ENCODE data around the gene MAST1.
A peak's percentile ranks its signal among the peaks of the same experiment; 100 is the strongest.

Gene MAST1

DNA sequence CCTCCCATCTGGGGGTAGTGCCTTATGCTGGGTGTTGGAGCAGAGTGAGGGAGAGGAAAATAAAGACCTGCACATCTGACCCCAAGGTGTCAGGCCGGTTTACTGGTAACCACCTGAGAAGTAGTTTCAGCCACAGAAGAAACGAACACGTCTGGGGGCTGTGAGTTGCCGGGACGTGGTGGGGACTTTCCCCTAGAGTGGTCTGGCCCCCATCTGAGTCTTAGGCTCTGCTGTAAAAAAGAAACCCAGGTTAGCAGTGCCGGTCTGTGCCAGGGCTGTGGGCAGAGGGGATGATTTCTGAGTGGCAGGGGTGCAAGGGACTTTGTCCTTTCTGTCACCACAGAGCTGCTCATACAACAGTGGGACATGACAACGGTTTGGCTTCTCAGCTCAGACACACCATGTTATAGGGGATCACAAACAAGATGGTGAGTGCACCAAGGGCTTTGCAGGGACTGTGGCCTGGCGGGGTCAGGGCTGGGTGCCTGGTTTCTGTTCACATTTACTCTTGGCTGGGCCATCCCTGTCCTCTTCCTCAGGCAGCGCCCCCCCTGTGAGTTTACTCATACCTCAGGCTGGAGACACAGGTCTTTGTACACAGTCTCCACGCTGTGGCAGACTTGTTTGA lies 61.7 kb downstream of the MAST1 start:
- Histone ChIP-seq H3K27me3 (ENCODE audit: insufficient read depth, poor library complexity, severe bottlenecking) (no peaks in the 10 kb centered on the region), H3K4me3 (ENCODE audit: severe bottlenecking) (no peak overlapping the region), H3K36me3 (ENCODE audit: low read depth) (no peaks in the 10 kb centered on the region), H3K9me3 (ENCODE audit: severe bottlenecking) (no peaks in the 10 kb centered on the region), H3K27ac (ENCODE audit: poor library complexity, severe bottlenecking) (no peak overlapping the region), H3K4me1 (ENCODE audit: insufficient read depth, poor library complexity, severe bottlenecking) (no peaks in the 10 kb centered on the region)
- TF ChIP-seq, protein P1, sequence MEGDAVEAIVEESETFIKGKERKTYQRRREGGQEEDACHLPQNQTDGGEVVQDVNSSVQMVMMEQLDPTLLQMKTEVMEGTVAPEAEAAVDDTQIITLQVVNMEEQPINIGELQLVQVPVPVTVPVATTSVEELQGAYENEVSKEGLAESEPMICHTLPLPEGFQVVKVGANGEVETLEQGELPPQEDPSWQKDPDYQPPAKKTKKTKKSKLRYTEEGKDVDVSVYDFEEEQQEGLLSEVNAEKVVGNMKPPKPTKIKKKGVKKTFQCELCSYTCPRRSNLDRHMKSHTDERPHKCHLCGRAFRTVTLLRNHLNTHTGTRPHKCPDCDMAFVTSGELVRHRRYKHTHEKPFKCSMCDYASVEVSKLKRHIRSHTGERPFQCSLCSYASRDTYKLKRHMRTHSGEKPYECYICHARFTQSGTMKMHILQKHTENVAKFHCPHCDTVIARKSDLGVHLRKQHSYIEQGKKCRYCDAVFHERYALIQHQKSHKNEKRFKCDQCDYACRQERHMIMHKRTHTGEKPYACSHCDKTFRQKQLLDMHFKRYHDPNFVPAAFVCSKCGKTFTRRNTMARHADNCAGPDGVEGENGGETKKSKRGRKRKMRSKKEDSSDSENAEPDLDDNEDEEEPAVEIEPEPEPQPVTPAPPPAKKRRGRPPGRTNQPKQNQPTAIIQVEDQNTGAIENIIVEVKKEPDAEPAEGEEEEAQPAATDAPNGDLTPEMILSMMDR (IDR thresholded peaks at IDR 0.05; ENCODE audit: poor library complexity, severe bottlenecking): no peak
- peak; percentile 17; the same call in 1 of the 3 replicates for ATAC-seq (ENCODE audit: low read depth)
- no peak for DNase-seq (ENCODE audit: low spot score)

- Histone ChIP-seq H3K4me1 (ENCODE audit: insufficient read depth, poor library complexity, severe bottlenecking) (no peaks in the 10 kb centered on the region), H3K27ac (ENCODE audit: poor library complexity, severe bottlenecking) (no peak overlapping the region), H3K36me3 (ENCODE audit: low read depth) (no peaks in the 10 kb centered on the region), H3K27me3 (ENCODE audit: insufficient read depth, poor library complexity, severe bottlenecking) (no peaks in the 10 kb centered on the region), H3K9me3 (ENCODE audit: severe bottlenecking) (no peaks in the 10 kb centered on the region), H3K4me3 (ENCODE audit: severe bottlenecking) (no peak overlapping the region)
- TF ChIP-seq, protein P1 (IDR thresholded peaks at IDR 0.05; ENCODE audit: poor library complexity, severe bottlenecking): no peak
- ATAC-seq (ENCODE audit: low read depth): no peak
- no peak for DNase-seq (ENCODE audit: low spot score)
Observed at GRCh38 chr19:12907166-12907565, 68.9 kb downstream of the MAST1 start.

GRCh38 chr19:12912571-12912970 lies 74.3 kb downstream of the MAST1 start:
- H3K4me3 ChIP-seq (ENCODE audit: severe bottlenecking): no peak overlapping the region
- DNase-seq (ENCODE audit: low spot score) (no peak), ATAC-seq (ENCODE audit: low read depth) (no peak)
- no peaks in the 10 kb centered on the region for H3K27me3 ChIP-seq (ENCODE audit: insufficient read depth, poor library complexity, severe bottlenecking)
- H3K36me3 ChIP-seq (ENCODE audit: low read depth): no peaks in the 10 kb centered on the region
- H3K27ac ChIP-seq (ENCODE audit: poor library complexity, severe bottlenecking): no peak overlapping the region
- H3K9me3 ChIP-seq (ENCODE audit: severe bottlenecking): no peaks in the 10 kb centered on the region
- no peaks in the 10 kb centered on the region for H3K4me1 ChIP-seq (ENCODE audit: insufficient read depth, poor library complexity, severe bottlenecking)
- TF ChIP-seq, protein P1 (IDR thresholded peaks at IDR 0.05; ENCODE audit: poor library complexity, severe bottlenecking): no peak

GRCh38 chr19:12913011-12913561 lies 74.8 kb downstream of the MAST1 start:
- H3K27ac ChIP-seq (ENCODE audit: poor library complexity, severe bottlenecking): no peak overlapping the region

More at GRCh38 chr19:12913011-12913561, 74.8 kb downstream of the MAST1 start:
- Histone ChIP-seq H3K4me3 (ENCODE audit: severe bottlenecking) (no peak overlapping the region), H3K27me3 (ENCODE audit: insufficient read depth, poor library complexity, severe bottlenecking) (no peaks in the 10 kb centered on the region), H3K36me3 (ENCODE audit: low read depth) (no peaks in the 10 kb centered on the region), H3K9me3 (ENCODE audit: severe bottlenecking) (no peaks in the 10 kb centered on the region), H3K4me1 (ENCODE audit: insufficient read depth, poor library complexity, severe bottlenecking) (no peaks in the 10 kb centered on the region)
- peak; percentile 21; the same call in 1 of the 3 replicates for ATAC-seq (ENCODE audit: low read depth)
- TF ChIP-seq, protein P1 (IDR thresholded peaks at IDR 0.05; ENCODE audit: poor library complexity, severe bottlenecking): no peak
- no peak for DNase-seq (ENCODE audit: low spot score)
